ENCODE data around the gene MAOA. TPM values are rescaled to one million over a fixed set of nuclear protein-coding genes. Genes with fewer than 3 reads are reported as not detected.

MAOA gene
- total and polyA plus RNA-seq, 8 donors = 17.1 to 106 (median 43.2) TPM

DNA sequence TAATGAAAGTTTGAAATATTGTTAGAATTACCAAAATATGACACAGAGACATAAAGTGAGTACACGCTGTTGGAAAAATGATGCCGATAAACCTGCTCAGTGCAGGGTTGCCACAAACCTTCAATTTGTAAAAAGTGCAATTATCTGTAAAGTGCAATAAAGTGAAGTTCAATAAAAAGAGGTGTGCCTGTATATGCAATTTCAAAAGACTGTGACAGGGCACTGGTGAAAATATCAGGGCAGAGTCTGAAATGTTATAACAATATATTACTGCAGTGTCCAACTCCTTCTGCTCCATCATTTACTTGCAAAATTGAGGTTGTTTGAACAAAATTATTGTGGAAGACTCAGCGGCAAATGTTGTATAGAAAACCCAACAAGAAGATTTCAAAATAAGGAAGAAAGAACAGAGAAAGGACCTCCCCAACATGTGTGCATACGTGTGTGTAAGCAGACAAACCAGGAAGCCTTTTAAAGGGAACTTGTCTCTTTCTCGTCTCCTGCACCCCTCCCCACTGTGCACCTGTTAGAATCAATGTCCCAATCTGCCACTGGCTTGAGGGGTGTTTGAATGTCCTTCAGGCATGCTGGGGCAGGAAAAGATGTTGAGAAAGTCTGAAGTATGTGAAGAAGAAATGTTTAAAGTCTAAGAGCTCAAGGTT, 130.0 kb downstream of the MAOA start:
- no peak for DNase-seq
- H3K4me1 ChIP-seq = no peaks in the 10 kb centered on the region
- no peaks in the 10 kb centered on the region for H3K36me3 ChIP-seq
- H3K9me3 ChIP-seq = no peaks in the 10 kb centered on the region
- no peak overlapping the region for H3K4me3 ChIP-seq
- no peak for ATAC-seq
- TF ChIP-seq, protein P1, sequence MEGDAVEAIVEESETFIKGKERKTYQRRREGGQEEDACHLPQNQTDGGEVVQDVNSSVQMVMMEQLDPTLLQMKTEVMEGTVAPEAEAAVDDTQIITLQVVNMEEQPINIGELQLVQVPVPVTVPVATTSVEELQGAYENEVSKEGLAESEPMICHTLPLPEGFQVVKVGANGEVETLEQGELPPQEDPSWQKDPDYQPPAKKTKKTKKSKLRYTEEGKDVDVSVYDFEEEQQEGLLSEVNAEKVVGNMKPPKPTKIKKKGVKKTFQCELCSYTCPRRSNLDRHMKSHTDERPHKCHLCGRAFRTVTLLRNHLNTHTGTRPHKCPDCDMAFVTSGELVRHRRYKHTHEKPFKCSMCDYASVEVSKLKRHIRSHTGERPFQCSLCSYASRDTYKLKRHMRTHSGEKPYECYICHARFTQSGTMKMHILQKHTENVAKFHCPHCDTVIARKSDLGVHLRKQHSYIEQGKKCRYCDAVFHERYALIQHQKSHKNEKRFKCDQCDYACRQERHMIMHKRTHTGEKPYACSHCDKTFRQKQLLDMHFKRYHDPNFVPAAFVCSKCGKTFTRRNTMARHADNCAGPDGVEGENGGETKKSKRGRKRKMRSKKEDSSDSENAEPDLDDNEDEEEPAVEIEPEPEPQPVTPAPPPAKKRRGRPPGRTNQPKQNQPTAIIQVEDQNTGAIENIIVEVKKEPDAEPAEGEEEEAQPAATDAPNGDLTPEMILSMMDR (IDR thresholded peaks at IDR 0.05) = no peak
- FAIRE-seq = no peak
- intact Hi-C loops (cut with DNase I) = no loop called here
- no peak overlapping the region for H3K27ac ChIP-seq
- H3K27me3 ChIP-seq = peaks cover 0 to 10% (median 4%) of the 10 kb centered on the region in 4 donors
- WGBS, 2 donors = 76 to 88% methylated on average over 5 of the region's 5 CpGs

Other genes starting within 250 kb of the MAOA start
- 10 to 100 TPM in 1 of 6 donors, 1 to 10 TPM in 5; 3.1 to 10.7 (median 5.7) TPM for gene MAOB, start 226.2 kb downstream of the MAOA start, total RNA-seq
- 10 to 100 TPM in 1 of 2 donors, 1 to 10 TPM in 1; 4.9 to 15.1 TPM for gene MAOB, start 226.2 kb downstream of the MAOA start, polyA plus RNA-seq